Spleen (tissue), 11 donors: ENCODE measurements around the gene TTLL6. TPM values are rescaled to one million over a fixed set of nuclear protein-coding genes. Genes with fewer than 3 reads are reported as not detected.

Experiments used
- DNase-seq: peaks from one replicate; pipeline ENCODE4 v3.0.0-alpha.2; 2020
- H3K27ac ChIP-seq, 8 donors: fragments of 200-600 bp; sonication (generic) in 7 of 8; 1 replicate in 4 of 8; 2 replicates in 4 of 8; pipeline versions ENCODE4 v1.5.0 to v1.8.0; 2016 to 2021; ENCODE audit warnings: inconsistent platforms in 4 of 8, mild to moderate bottlenecking in 4 of 8, moderate library complexity in 1 of 8
- H3K27me3 ChIP-seq, 7 donors: fragments of 200-600 bp; sonication (generic) in 6 of 7; replicated peaks in 1 of 7; 1 replicate in 4 of 7; 2 replicates in 3 of 7; pipeline versions ENCODE4 v1.5.0 to v1.8.0; 2016 to 2021; ENCODE audit warnings: inconsistent platforms in 3 of 7, mild to moderate bottlenecking in 1 of 7
- H3K36me3 ChIP-seq, 6 donors: fragments of 200-600 bp; sonication (generic) in 5 of 6; 1 replicate in 4 of 6; 2 replicates in 2 of 6; pipeline versions ENCODE4 v1.5.0 to v1.8.0; 2016 to 2021; ENCODE audit warnings: inconsistent platforms in 2 of 6
- H3K4me1 ChIP-seq, 6 donors: fragments of 200-600 bp; sonication (generic) in 5 of 6; 1 replicate in 3 of 6; 2 replicates in 3 of 6; pipeline versions ENCODE4 v1.5.0 to v1.8.0; 2016 to 2021; ENCODE audit warnings: inconsistent platforms in 3 of 6
- H3K4me3 ChIP-seq, 8 donors: fragments of 200-600 bp; sonication (generic) in 7 of 8; 1 replicate in 4 of 8; 2 replicates in 4 of 8; pipeline versions ENCODE4 v1.5.0 to v1.8.0; 2016 to 2021; ENCODE audit warnings: inconsistent platforms in 4 of 8, mild to moderate bottlenecking in 4 of 8, moderate library complexity in 2 of 8
- H3K9me3 ChIP-seq, 8 donors: fragments of 200-600 bp; sonication (generic) in 7 of 8; 1 replicate in 4 of 8; 2 replicates in 4 of 8; pipeline versions ENCODE4 v1.5.0 to v1.8.0; 2016 to 2021; ENCODE audit warnings: inconsistent platforms in 4 of 8
- POLR2A ChIP-seq, 3 donors: fragments of 450-650 bp; IDR thresholded peaks; one replicate each; pipeline ENCODE4 v1.5.1; 2017; ENCODE audit warnings: antibody characterized with exemption in 3 of 3, mild to moderate bottlenecking in 1 of 3
- POLR2AphosphoS5 ChIP-seq, 3 donors: sonication (generic); formaldehyde crosslinking; IDR thresholded peaks; one replicate each; pipeline ENCODE4 v1.5.1; 2017; ENCODE audit warnings: antibody characterized with exemption in 3 of 3
- WGBS, 5 donors: extraction: QIAGEN DNeasy Blood & Tissue Kit in 3 of 5; methylation state at CpG; one replicate each; pipeline versions ENCODE4 v1.1.5 to v1.1.7; 2013 to 2018; 5-methylcytosine and 5-hydroxymethylcytosine counted together
- intact Hi-C: fragments of 100-400 bp; cut with DNase I; formaldehyde crosslinking; loops from one replicate; pipeline ENCODE4 v1.15.0; 2023; ENCODE audit warnings: low total_unique reads
- polyA plus RNA-seq, 3 donors: library from polyadenylated mRNA; stranded (reverse); fragments of 200-250 nt; gene quantifications; one replicate each; pipeline ENCODE4 v1.2.1, GENCODE V29; 2013
- total RNA-seq, 7 donors: library from RNA; depleted of rRNA in 3 of 7; stranded (reverse); fragments of >200 nt in 3 of 7; fragmentation: NEBNext Ultra II Directional in 4 of 7; extraction: Animal tissue kit (Norgen Biotek cat#: 25700) in 4 of 7; gene quantifications; one replicate each; pipeline versions ENCODE4 v1.1.0 to v1.2.1, GENCODE V29; 2016 to 2021
- TF ChIP-seq, protein P1 (sequence below), 11 experiments: fragments of 200-600 bp in 7 of 11; fragments of 450-650 bp in 4 of 11; sonication (generic) in 4 of 11; IDR thresholded peaks in 8 of 11; conservative IDR thresholded peaks in 3 of 11; 1 replicate in 7 of 11; 2 replicates in 4 of 11; pipeline versions ENCODE4 v1.4.0 to v1.8.0; 2016 to 2021; ENCODE audit warnings: antibody characterized with exemption in 11 of 11, inconsistent platforms in 4 of 11, mild to moderate bottlenecking in 1 of 11
- donor health status: healthy with polysubstance abuse.
- donor health status: DM: no; HTN: no; CAD: no; lungs with moderate emphysema.
- donor health status: DM: no; HTN: no; CAD: no.
- donor health status: Bipolar disorder and iron deficiency.
- donor health status: healthy.
- donor health status: DM: no; HTN: no; CAD: no.
- donor health status: DM: yes; HTN: yes; CAD: no.

The TTLL6 gene
- total and polyA plus RNA-seq, 10 donors: 0.04 TPM; not detected in 9

GRCh38 chr17:48767263-48767774, 49.7 kb downstream of the TTLL6 start:
- Histone ChIP-seq H3K9me3 (no peaks in the 10 kb centered on the region), H3K4me1 (no peaks in the 10 kb centered on the region), H3K27ac (no peak overlapping the region), H3K4me3 (no peak overlapping the region), H3K36me3 (no peaks in the 10 kb centered on the region), H3K27me3 (peaks cover 0 to 76% (median 20%) of the 10 kb centered on the region in 7 donors)
- TF ChIP-seq, protein P1, sequence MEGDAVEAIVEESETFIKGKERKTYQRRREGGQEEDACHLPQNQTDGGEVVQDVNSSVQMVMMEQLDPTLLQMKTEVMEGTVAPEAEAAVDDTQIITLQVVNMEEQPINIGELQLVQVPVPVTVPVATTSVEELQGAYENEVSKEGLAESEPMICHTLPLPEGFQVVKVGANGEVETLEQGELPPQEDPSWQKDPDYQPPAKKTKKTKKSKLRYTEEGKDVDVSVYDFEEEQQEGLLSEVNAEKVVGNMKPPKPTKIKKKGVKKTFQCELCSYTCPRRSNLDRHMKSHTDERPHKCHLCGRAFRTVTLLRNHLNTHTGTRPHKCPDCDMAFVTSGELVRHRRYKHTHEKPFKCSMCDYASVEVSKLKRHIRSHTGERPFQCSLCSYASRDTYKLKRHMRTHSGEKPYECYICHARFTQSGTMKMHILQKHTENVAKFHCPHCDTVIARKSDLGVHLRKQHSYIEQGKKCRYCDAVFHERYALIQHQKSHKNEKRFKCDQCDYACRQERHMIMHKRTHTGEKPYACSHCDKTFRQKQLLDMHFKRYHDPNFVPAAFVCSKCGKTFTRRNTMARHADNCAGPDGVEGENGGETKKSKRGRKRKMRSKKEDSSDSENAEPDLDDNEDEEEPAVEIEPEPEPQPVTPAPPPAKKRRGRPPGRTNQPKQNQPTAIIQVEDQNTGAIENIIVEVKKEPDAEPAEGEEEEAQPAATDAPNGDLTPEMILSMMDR (IDR thresholded peaks at IDR 0.05 in 8 of 11, conservative IDR thresholded peaks at IDR 0.05 in 3 of 11): no peak
- no peak for TF ChIP-seq POLR2AphosphoS5 (IDR thresholded peaks at IDR 0.05)
- TF ChIP-seq POLR2A (IDR thresholded peaks at IDR 0.05): no peak
- DNase-seq: no peak
- whole genome bisulfite sequencing, 5 donors: 70 to 92% (median 85%) methylated on average over 4 of the region's 4 CpGs
- intact Hi-C loops: no loop called here

DNA sequence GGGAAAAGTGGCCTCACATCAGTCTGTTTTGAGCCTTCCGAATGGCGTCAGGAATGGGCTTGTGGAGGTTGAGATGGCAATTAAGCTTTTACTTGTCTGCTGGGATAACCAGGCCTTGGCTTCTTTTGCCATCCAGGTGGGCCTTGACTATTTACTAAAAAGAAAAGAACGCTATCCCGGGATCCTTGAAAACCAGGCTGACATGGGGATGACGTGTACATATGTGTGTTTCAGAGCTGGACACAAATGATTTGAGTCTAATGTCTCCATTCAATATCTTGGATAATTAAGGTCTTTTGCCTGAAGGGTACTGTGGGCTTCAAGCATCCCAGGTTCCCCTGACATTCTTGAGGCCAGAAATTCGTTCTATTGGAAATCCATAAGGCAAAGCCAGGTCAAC, 55.9 kb downstream of the TTLL6 start:
- peaks cover 0 to 7% (median 0%) of the 10 kb centered on the region in 6 donors for H3K4me1 ChIP-seq
- intact Hi-C loops: no loop called here
- no peaks in the 10 kb centered on the region for H3K9me3 ChIP-seq
- no peak for DNase-seq
- no peak overlapping the region for H3K4me3 ChIP-seq
- peaks cover 0 to 98% (median 45%) of the 10 kb centered on the region in 7 donors for H3K27me3 ChIP-seq
- WGBS, 5 donors: 72 to 92% (median 81%) methylated on average over 6 of the region's 6 CpGs
- no peak overlapping the region for H3K27ac ChIP-seq
- TF ChIP-seq POLR2A (IDR thresholded peaks at IDR 0.05) (no peak), POLR2AphosphoS5 (IDR thresholded peaks at IDR 0.05) (no peak)
- TF ChIP-seq, protein P1 (IDR thresholded peaks at IDR 0.05 in 8 of 11, conservative IDR thresholded peaks at IDR 0.05 in 3 of 11): no peak
- no peaks in the 10 kb centered on the region for H3K36me3 ChIP-seq

GRCh38 chr17:48760411-48760810, 56.6 kb downstream of the TTLL6 start:
- no peak overlapping the region for H3K27ac ChIP-seq
- TF ChIP-seq, protein P1 (IDR thresholded peaks at IDR 0.05 in 8 of 11, conservative IDR thresholded peaks at IDR 0.05 in 3 of 11): no peak
- TF ChIP-seq POLR2AphosphoS5 (IDR thresholded peaks at IDR 0.05) (no peak), POLR2A (IDR thresholded peaks at IDR 0.05) (no peak)
- no peaks in the 10 kb centered on the region for H3K9me3 ChIP-seq
- 42 to 67% (median 57%) methylated on average over 4 of the region's 4 CpGs for WGBS, 5 donors
- H3K36me3 ChIP-seq: no peaks in the 10 kb centered on the region
- intact Hi-C loops: no loop called here
- peaks cover 0 to 98% (median 52%) of the 10 kb centered on the region in 7 donors for H3K27me3 ChIP-seq
- DNase-seq: no peak
- H3K4me3 ChIP-seq: no peak overlapping the region
- peaks cover 0 to 12% (median 4%) of the 10 kb centered on the region in 6 donors for H3K4me1 ChIP-seq

GRCh38 chr17:48759288-48759687, 57.7 kb downstream of the TTLL6 start:
- no peaks in the 10 kb centered on the region for H3K9me3 ChIP-seq
- peaks cover 0 to 100% (median 63%) of the 10 kb centered on the region in 7 donors for H3K27me3 ChIP-seq
- DNase-seq: no peak
- H3K4me1 ChIP-seq: peaks cover 0 to 23% (median 14%) of the 10 kb centered on the region in 6 donors
- TF ChIP-seq, protein P1 (IDR thresholded peaks at IDR 0.05 in 8 of 11, conservative IDR thresholded peaks at IDR 0.05 in 3 of 11): no peak
- intact Hi-C loops: no loop called here
- no peak overlapping the region for H3K27ac ChIP-seq
- no peaks in the 10 kb centered on the region for H3K36me3 ChIP-seq
- H3K4me3 ChIP-seq: no peak overlapping the region
